ENCODE measurements around the gene FCHO2. TPM values are rescaled to one million over a fixed set of nuclear protein-coding genes. Genes with fewer than 3 reads are reported as not detected.

Gene FCHO2
- total RNA-seq, 4 donors from 2014 or later = 25.3 to 39.9 (median 31.0) TPM

GRCh38 chr5:73135021-73135420, 179.2 kb downstream of the FCHO2 start:
- DNase-seq (ENCODE audit: low spot score) (no peak), ATAC-seq (ENCODE audit: low FRiP score) (no peak)
- no peak for TF ChIP-seq CTCF (IDR thresholded peaks at IDR 0.05)

- no peak for TF ChIP-seq CTCF (IDR thresholded peaks at IDR 0.05)
- DNase-seq (ENCODE audit: low spot score) (no peak), ATAC-seq (ENCODE audit: low FRiP score) (no peak)
Observed at GRCh38 chr5:73135429-73136054, 179.7 kb downstream of the FCHO2 start.

DNA sequence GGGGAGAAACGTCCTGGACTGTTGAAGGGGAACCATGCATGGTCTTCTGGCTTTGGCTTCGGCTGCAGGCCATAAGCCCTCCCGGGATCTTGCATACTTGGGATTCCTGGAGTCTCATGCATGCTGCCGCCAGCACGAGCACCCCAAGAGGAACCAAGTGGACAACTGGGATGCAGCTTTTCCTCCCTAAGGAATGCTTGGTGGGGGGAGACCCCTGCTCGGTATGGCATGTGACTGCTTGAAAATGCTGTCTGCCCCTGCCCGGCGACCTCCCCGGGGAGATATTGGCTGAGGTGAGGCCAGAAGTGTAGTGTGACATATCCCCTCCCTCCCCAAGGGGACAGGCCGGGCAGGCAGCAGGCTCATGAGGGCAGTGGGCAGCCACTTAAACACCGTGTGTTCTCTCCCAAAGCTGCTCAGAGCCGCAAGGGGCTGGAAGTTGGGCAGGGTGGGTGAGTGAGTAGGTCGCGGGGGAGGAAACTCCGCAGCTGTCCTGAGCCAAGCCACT, 180.3 kb downstream of the FCHO2 start:
- DNase-seq (ENCODE audit: low spot score) (no peak), ATAC-seq (ENCODE audit: low FRiP score) (no peak)
- TF ChIP-seq CTCF (IDR thresholded peaks at IDR 0.05) = no peak

DNA sequence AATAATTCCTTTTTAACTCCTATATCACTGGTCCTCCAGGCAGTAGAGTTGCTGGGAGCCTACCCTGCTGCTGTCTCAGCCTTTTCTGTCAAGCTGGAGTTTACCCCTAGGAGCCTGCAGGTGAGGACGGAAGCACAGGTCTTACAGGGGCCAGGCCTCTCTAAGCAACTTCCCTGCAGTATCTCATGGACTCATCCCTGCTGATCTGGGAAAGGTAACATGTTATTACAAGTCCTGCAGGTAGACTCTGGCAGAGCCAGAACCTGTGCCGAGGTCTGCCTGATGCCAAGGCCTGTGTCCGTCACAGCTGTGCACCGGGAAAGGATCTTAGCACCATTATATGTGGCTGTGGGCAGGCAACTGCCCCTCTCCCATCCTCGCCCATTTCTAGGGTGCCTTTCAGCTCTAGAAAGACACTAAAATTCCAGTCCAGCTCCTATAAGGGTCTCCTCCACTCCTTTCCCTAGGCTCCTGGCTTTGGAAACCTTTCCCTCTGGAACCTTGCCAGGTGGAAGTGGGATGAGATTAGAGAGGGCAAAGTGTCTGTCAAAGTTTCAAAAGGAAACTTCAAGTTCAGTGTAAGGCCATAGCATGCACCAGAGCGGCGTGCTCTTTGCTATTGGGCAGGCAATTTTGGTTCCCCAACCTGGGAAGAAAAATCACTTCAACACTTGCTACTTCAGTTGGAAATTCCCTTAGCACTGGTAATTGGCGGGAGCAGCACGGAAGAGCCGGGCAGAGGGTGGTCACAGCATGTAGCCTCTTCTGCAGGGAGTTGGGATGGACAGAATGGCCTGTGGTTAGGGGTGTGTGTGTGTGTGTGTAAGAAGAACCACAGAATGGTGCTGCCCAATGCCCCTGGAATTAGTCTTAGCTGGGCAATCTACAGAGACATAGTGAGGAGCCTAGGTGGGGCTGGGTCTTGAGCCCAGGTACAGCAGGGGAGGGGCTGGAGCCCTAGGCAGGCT, 182.0 kb downstream of the FCHO2 start:
- no peak for TF ChIP-seq CTCF (IDR thresholded peaks at IDR 0.05)
- ATAC-seq (ENCODE audit: low FRiP score) (no peak), DNase-seq (ENCODE audit: low spot score) (no peak)

DNA sequence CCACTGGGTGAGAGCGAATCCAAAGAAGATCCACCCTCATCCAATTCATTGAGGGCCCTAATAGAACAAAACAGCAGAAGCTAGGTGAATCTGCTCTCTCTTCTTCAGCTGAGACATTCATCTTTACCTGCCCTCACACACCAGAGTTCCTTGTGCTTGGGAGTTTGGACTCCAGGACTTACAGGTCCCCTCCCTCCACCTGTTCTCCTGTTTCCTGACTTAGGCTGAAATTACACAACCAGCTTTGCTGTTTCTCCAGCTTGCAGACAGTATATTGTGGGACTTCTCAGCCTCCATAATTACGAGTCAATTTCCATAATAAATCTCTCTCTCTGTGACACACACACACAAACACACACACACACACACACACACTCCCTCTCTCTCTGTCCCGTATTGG, 183.6 kb downstream of the FCHO2 start:
- no peak for DNase-seq (ENCODE audit: low spot score)
- no peak for TF ChIP-seq CTCF (IDR thresholded peaks at IDR 0.05)
- no peak for ATAC-seq (ENCODE audit: low FRiP score)

Other genes with a start within 250 kb of the FCHO2 start
- gene TNPO1, start 139.4 kb upstream of the FCHO2 start, total RNA-seq = 100 to 1,000 TPM in 2 of 4 donors, 10 to 100 TPM in 2; 74.6 to 123 (median 99.6) TPM
- not detected for gene TMEM171, start 164.5 kb downstream of the FCHO2 start, total RNA-seq
- not detected for gene TMEM174, start 217.2 kb downstream of the FCHO2 start, total RNA-seq